GM18951 (cell line): ENCODE results near the gene BCL2L15.

ENCODE experiments used
- POLR2A ChIP-seq: IDR thresholded peaks from 4 replicates; pipeline ENCODE4 v1.6.1; 2011; ENCODE audit warnings: mild to moderate bottlenecking; ENCODE audit not compliant: insufficient read length, insufficient read depth; ENCODE audit errors: extremely low read depth
- in situ Hi-C: fragments of 300-500 bp; cut with MboI; formaldehyde crosslinking; loops from one replicate; pipeline ENCODE4 v1.12.0; 2022; ENCODE audit warnings: low sequenced_read_pairs, mixed read lengths, inconsistent platforms; ENCODE audit not compliant: unreplicated experiment

The BCL2L15 gene

DNA sequence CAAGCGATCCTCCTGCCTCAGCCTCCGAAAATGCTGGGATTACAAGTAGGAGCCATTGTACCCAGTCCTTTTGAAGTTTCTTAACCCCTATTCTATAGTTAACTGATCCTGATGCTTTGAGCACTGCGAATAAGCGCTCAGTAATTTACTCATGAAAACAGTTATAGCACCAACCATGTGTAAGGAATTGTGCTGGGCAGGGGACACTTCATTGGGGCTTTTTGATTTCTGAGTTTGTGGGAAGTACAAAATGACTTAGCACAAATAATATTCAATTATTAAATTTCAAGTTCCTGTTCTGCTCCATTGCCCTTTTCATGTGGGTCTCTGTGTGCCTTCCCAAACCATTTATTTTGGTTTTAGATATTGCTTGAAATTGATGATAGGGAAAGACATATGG lies 35.6 kb upstream of the BCL2L15 start:
- in situ Hi-C loops: no loop called here
- TF ChIP-seq POLR2A: no peak

DNA sequence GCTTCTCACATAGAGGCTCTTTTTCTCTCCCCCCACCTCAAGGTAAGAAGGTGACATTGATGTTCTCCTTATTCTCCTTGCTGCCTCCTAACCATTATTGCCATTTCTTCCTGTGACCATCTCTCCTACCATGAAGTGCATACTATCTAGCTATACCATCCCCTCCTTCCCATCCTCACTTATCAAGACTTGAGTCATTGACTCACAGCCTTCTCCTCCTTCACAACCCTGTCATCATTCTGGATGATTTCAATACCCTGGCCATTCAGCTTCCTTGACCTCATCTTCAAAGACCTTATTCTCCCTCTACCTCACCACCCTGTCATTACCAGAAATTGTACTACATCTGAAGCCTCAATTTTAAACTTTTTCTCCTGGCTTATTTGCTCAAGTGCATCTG lies 30.9 kb upstream of the BCL2L15 start:
- in situ Hi-C loops: no loop called here
- TF ChIP-seq POLR2A: no peak

DNA sequence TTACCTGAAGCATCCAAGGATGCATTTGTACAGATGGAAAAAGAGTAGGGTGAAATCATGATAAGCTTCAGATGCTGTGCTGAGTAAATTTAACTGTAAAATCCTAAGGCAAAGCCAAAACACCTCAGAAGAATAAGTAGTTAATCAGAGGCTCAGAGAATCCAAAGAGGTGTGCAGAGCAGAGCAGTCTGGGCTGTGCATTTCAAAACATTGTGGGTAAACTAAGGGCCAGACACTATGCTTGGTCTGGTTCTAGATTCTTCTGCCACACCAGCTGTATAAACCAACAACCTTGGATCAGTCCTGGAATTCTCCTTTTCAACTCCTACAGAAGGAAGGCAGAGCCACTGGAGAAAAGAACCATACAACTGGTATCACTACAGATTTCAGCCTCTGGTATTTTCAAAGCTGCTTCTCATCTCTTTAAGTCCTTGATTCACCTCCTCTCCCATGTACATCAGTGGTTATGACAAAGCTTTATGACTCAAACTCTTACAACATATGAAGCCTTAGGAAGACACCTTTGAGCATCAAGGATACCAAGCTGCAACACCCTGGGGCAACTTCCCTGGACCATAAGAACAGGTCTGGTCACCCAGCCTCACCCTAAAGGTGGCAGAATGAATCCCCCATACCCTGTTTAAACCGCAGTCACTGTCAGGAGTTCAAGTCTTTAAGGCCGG lies 30.2 kb upstream of the BCL2L15 start:
- in situ Hi-C loops: no loop called here
- no peak for TF ChIP-seq POLR2A

DNA sequence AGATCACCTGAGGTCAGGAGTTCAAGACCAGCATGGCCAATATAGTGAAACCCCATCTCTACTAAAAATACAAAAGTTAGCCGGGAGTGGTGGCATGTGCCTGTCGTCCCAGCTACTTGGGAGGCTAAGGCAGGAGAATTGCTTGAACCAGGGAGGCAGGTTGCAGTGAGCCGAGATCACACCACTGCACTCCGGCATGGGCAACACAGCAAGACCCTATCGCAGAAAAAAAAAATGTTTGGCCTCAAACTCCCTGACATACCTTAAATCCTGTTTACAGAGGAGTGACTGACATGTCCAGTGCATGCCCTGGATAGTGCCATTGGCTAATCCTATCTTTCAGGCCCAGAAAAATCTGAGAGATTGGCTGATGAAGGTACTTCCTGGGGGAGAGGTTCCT lies 29.6 kb upstream of the BCL2L15 start:
- no peak for TF ChIP-seq POLR2A
- in situ Hi-C loops: no loop called here

DNA sequence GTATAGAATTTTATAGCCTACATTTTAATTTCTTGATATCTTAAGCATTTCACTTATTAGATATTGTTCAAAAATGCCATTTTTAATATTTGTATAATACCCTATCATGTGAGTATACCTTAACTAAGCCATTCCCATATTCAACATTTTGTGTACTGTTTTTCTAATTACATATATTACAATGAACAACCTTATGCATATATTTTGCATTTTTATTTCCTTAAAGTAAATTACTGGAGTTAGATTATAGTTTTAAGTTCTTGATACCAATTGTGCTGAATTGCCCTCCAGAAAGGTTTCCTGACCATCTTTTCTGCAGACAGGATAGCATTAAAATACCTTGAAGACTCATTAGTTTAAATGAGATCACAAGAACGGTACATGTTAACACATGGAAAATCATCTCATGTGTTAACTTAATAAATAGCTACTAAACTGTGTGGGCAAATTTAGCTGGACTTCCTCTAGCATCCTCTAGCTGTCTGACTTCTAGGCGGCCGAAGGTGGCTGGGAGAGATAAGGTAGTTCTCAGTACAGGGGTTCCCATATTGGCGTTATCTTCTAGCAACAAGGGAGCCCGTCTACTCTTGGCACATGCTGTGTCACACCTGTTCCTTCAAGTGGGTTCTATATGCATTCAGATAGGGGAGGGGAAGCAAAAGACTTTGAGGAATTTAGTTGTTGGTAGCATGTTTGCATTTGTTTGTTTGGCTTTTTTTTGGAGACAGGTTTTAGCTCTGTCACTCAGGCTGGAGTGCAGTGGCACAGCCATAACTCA lies 26.7 kb upstream of the BCL2L15 start:
- in situ Hi-C loops: no loop called here
- TF ChIP-seq POLR2A: no peak

DNA sequence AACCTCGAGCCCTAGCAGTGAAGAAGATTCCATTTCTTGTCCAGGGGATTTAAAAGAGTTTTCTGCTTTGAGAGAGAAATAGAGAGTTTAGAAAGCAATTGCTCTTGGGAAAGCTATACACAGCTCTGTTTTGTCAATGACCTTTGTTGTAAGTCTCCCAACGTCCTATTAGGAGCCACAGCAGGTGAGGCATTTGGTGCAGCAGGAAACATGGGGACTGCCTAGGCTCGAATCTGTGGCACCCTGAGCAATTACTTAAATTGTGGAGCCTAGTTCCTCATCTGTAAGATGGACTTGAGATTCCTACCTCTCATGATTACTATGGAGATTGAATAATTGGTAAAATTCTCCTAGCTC lies 25.9 kb upstream of the BCL2L15 start:
- in situ Hi-C loops: no loop called here
- TF ChIP-seq POLR2A: no peak

DNA sequence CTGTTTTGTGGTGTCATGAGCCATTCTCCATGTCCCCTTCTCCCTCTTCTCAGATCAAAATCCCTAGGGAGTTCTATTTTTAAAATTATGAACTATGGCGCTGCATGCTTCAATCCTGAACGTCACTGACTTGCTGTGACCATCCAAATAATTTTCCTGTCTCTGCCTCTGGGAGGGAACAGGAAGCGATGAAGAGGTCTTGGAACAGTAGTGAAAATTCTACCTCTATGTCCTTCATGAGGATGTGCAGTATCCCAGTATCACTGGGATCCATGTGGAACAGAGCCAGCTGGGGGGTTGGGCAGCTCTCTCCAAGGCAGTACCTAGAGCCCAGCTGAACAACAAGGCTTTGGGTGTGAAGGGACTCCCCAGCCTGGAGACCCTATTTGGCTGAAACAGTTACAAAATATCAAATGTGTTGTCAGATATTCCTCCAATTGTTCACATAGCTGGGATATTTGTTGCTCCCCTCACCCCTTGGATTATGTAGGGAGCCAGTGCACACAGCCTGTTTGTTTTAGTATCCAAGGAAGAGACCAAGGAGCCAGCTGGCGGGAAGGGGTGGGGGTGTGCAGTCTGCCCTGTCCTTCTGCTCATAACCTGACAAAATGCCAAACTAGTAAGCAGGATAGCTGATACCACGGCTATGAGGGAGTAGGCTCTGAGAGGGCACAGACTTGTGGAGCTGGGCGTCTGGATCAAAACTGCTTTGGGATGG lies 25.4 kb upstream of the BCL2L15 start:
- in situ Hi-C loops: no loop called here
- TF ChIP-seq POLR2A: no peak

DNA sequence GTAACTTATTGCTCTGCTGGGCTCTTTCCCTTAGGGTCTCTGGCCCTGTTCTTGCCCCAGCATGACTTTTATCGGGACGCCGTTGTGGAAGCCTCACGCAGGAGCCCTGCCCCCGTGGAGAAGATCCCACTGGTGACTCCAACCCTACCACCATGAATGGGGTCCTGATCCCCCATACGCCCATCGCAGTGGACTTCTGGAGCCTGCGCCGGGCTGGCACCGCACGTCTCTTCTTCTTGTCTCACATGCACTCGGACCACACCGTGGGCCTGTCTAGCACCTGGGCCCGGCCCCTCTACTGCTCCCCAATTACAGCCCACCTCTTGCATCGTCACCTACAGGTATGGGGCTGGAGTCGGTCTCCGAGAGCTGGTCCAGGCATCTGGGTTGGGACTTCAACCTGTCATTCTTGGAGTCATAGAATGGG lies 18.1 kb upstream of the BCL2L15 start:
- in situ Hi-C loops: loop anchor here (10.0 kb wide), 1 partner anchor 71 kb away; no protein-coding TSS in a partner anchor
- no peak for TF ChIP-seq POLR2A

DNA sequence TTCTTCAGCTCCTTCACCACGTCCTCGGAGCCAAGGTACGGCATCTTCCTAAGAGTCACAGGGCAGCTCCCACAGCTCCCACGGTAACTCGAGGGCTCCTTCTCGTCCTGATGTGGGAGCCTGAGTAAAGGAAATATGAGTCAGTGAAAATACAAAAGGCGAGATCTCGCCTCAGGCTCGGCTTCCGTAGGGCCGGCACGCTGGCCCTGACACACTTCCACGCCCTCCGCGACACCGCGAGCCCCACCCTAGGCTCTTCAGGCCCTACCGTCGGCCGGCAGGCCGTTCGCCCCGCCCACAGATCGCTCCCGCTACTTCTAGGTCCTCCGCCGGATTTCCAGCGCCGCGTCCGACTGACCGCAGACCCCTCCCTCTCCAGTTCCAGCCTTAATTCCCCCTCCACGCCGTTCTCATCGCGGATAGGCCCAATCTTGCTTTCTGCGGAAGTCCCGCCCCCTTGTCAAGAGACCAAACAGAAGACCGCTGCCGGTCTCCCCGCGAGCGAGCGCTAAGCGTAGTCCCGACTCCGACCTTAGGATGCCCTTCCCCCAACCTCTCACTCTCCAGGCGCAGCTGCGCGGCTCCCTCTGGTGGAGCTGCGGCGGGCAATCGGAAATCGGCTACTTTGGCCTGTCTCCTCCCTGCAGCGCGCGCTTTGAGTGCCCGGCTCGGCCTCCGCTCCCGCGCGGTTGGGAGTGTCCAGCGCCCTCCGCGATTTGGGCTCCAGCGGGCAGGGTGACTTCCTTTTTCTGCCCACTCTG lies 17.5 kb upstream of the BCL2L15 start, which contains the start of the genes AP4B1 and DCLRE1B:
TSS of gene AP4B1 (minus strand) at position 126 of the 761 bp plus-strand sequence. CDS start at position 44, 82 bp downstream.
TSS of gene DCLRE1B (plus strand) at position 653 of the 761 bp plus-strand sequence. CDS start 261 bp downstream, outside the sequence.
- in situ Hi-C loops: loop anchor here (10.0 kb wide), 1 partner anchor 70 kb away; no protein-coding TSS in a partner anchor

DNA sequence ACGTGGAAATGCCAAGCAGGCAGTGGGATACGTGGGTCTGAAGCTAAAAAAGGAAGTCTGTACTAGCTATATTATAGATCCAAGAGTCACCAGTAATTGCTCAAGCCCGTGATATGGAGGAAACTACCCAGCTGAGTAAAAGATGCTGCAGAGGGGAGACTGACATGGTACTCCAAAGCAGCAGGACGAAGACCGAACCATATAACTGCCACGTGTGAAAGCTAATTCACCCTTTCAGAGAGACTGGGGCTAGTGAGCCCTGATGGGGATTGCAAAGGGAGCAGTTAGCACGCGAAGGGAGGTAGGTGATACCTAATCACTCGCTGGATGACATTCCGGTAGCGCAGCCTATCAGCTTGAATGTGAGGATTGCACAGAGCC lies 16.9 kb upstream of the BCL2L15 start:
- no peak for TF ChIP-seq POLR2A
- in situ Hi-C loops: loop anchor here (10.0 kb wide), 1 partner anchor 69 kb away; no protein-coding TSS in a partner anchor

More for the DNA sequence above, 17.5 kb upstream of the BCL2L15 start, which contains the start of the genes AP4B1 and DCLRE1B:
- TF ChIP-seq POLR2A: peak; percentile 80

DNA sequence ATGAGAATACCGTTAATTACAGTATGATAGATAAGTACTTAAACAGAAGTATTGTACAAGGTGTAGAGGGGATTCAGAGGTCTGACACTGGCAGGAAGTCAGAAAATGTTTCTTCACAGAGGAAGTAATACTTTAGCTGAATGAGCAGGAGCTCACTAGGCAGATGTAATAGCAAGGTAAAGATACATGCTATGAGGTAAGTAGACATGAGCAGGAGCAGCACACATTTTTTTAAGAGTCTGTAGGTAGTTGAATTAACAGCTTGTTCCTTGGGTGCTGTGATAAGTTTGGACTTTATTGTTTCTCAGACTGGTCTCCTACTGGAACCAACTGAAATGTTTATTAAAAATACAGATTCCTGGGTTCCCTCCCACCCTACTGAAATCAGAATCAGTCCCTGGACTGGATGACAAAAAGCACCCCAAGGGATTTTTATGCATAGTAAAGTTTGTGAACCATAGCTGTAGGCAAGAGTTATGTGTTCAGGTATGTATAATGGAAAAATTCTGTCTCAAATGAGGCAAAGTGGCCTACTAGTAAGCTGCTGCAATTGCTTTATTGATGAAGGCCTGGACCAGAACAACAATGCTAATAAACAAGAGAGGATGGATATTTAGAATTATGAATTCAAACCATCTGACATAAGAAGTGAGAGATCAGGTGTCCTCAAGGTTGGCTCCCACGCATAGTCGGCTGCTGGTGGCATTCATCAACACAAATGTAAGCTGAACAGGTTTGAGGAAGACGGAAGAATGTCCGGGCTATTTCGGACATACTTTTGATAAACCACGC lies 16.3 kb upstream of the BCL2L15 start:
- TF ChIP-seq POLR2A: no peak
- in situ Hi-C loops: loop anchor here (10.0 kb wide), 1 partner anchor 69 kb away; no protein-coding TSS in a partner anchor

DNA sequence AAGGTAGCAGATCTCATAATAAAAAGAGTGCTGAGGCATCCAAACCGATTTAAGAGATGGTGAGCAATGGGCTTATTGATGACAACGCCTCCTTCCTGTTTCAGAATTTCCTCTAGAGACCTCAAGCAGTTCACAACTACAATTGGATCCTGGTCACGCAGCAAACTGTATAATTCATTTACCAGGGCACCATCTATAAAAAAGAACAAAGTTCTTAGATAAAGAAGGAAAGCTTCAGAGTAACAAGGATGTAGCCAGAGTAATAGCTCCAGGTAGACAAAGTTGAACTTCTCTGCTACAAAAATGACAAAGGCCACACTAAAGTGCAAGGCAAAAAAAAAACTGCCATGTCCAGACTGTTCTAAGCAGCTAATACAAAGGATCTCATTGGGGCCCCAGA lies 13.8 kb upstream of the BCL2L15 start:
- TF ChIP-seq POLR2A: no peak
- in situ Hi-C loops: loop anchor here (10.0 kb wide), 1 partner anchor 66 kb away; no protein-coding TSS in a partner anchor
